ENCODE results near the gene DOK6. TPM values are rescaled to one million over a fixed set of nuclear protein-coding genes. Genes with fewer than 3 reads are reported as not detected.

The DOK6 gene
- total RNA-seq, 1 donor from 2014 or later: not detected

- DNase-seq (ENCODE audit: low spot score in 2 of 2): no peak
- no peak for TF ChIP-seq CTCF (IDR thresholded peaks at IDR 0.05)
- Histone ChIP-seq H3K9me3 (no peaks in the 10 kb centered on the region), H3K36me3 (no peaks in the 10 kb centered on the region), H3K27ac (no peak overlapping the region), H3K27me3 (no peaks in the 10 kb centered on the region), H3K4me3 (no peak overlapping the region), H3K4me1 (no peaks in the 10 kb centered on the region)
- intact Hi-C loops (cut with DNase I): no loop called here
Measured at GRCh38 chr18:69622961-69623360, 222.3 kb downstream of the DOK6 start.

- H3K36me3 ChIP-seq: no peaks in the 10 kb centered on the region
Measured at GRCh38 chr18:69626171-69626570, 225.5 kb downstream of the DOK6 start.

GRCh38 chr18:69626643-69627242 lies 226.1 kb downstream of the DOK6 start:
- Histone ChIP-seq H3K27ac (no peak overlapping the region), H3K36me3 (no peaks in the 10 kb centered on the region), H3K4me1 (no peaks in the 10 kb centered on the region), H3K27me3 (no peaks in the 10 kb centered on the region), H3K4me3 (no peak overlapping the region), H3K9me3 (no peaks in the 10 kb centered on the region)
- DNase-seq (ENCODE audit: low spot score in 2 of 2): no peak
- intact Hi-C loops (cut with DNase I): no loop called here
- TF ChIP-seq CTCF (IDR thresholded peaks at IDR 0.05): no peak

More at GRCh38 chr18:69626171-69626570, 225.5 kb downstream of the DOK6 start:
- Histone ChIP-seq H3K4me1 (no peaks in the 10 kb centered on the region), H3K27ac (no peak overlapping the region), H3K4me3 (no peak overlapping the region), H3K27me3 (no peaks in the 10 kb centered on the region), H3K9me3 (no peaks in the 10 kb centered on the region)
- intact Hi-C loops (cut with DNase I): no loop called here
- no peak for TF ChIP-seq CTCF (IDR thresholded peaks at IDR 0.05)
- no peak for DNase-seq (ENCODE audit: low spot score in 2 of 2)

- intact Hi-C loops (cut with DNase I): no loop called here
- TF ChIP-seq CTCF (IDR thresholded peaks at IDR 0.05): no peak
- no peaks in the 10 kb centered on the region for H3K9me3 ChIP-seq
- H3K4me3 ChIP-seq: no peak overlapping the region
- DNase-seq (ENCODE audit: low spot score in 2 of 2): no peak
- H3K4me1 ChIP-seq: no peaks in the 10 kb centered on the region
- H3K27ac ChIP-seq: no peak overlapping the region
- H3K36me3 ChIP-seq: no peaks in the 10 kb centered on the region
- no peaks in the 10 kb centered on the region for H3K27me3 ChIP-seq
Measured at GRCh38 chr18:69628774-69629359, 228.2 kb downstream of the DOK6 start.

- H3K27ac ChIP-seq: no peak overlapping the region
- H3K9me3 ChIP-seq: no peaks in the 10 kb centered on the region
- H3K27me3 ChIP-seq: no peaks in the 10 kb centered on the region
- no peaks in the 10 kb centered on the region for H3K36me3 ChIP-seq
- intact Hi-C loops (cut with DNase I): no loop called here
- no peak for TF ChIP-seq CTCF (IDR thresholded peaks at IDR 0.05)
- no peak for DNase-seq (ENCODE audit: low spot score in 2 of 2)
- no peaks in the 10 kb centered on the region for H3K4me1 ChIP-seq
- H3K4me3 ChIP-seq: no peak overlapping the region
Measured at GRCh38 chr18:69631281-69631680, 230.6 kb downstream of the DOK6 start.
